Natural killer cell treated with Interleukin-12 subunit alpha and Interleukin-12 subunit beta and Interleukin-15 and Interleukin-18, amount 100 ng/mL, for 72 hours (primary cell): ENCODE measurements around the gene FHIT. TPM values are rescaled to one million over a fixed set of nuclear protein-coding genes. Genes with fewer than 3 reads are reported as not detected.
A peak's percentile ranks its signal among the peaks of the same experiment; 100 is the strongest.

Experiments
- ATAC-seq, 2 donors: fragments of 150-1000 bp; cut with Tn5 transposase in 1 of 2; sonication (Bioruptor Pico), chemical (Tn5 transposase) in 1 of 2; 2 replicates each; pipeline ENCODE4 v1.10.0; 2021
- DNase-seq: peaks from one replicate; pipeline ENCODE4 v3.0.0; 2022; ENCODE audit warnings: low spot score
- H3K27ac Mint-ChIP-seq, 2 donors: 1 replicate in 1 of 2; 2 replicates in 1 of 2; pipeline ENCODE4 v1.8.0; 2022; ENCODE audit warnings: mixed read lengths in 2 of 2, mild to moderate bottlenecking in 1 of 2, moderate library complexity in 1 of 2
- H3K27me3 Mint-ChIP-seq, 2 donors: 1 replicate in 1 of 2; 2 replicates in 1 of 2; pipeline ENCODE4 v1.8.0; 2022; ENCODE audit warnings: mixed read lengths in 2 of 2
- H3K36me3 Mint-ChIP-seq: one replicate; pipeline ENCODE4 v1.8.0; 2022; ENCODE audit warnings: mixed read lengths
- H3K4me1 Mint-ChIP-seq, 2 donors: 1 replicate in 1 of 2; 2 replicates in 1 of 2; pipeline ENCODE4 v1.8.0; 2022; ENCODE audit warnings: low read depth in 2 of 2, mixed read lengths in 2 of 2, mild to moderate bottlenecking in 1 of 2
- H3K4me3 Mint-ChIP-seq: one replicate; pipeline ENCODE4 v1.8.0; 2022; ENCODE audit warnings: mixed read lengths
- H3K9me3 Mint-ChIP-seq: 2 replicates; pipeline ENCODE4 v1.8.0; 2022; ENCODE audit warnings: mixed read lengths
- total RNA-seq, 2 donors: library from RNA; stranded (reverse); gene quantifications; one replicate each; pipeline ENCODE4 v1.2.3, GENCODE V29; 2022

FHIT gene
- total RNA-seq, 2 donors from 2014 or later: 2.4 to 3.0 TPM

DNA sequence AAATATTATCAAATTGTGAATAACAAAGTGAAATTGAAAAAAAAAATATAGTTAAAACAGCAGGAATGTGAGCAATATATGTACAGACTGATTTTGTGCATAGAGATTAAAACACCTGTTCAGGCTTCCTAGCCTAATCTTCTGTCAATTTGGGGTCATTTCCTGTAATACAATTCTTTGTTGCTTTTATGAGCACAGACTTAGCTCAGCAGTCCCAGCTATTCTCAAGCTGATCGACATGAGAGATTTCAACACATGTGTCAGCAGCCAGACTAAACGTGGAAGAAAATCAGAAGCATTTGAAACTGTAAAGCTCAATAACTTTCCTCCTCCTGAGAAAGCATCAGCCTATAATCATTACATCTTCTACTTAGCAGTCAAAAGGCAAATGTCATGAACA lies 1.6 kb upstream of the FHIT start:
- Mint-ChIP-seq H3K27me3 (peaks cover 8 to 12% of the 10 kb centered on the region in 2 donors), H3K27ac (no peak overlapping the region), H3K4me1 (peaks cover 8 to 17% of the 10 kb centered on the region in 2 donors), H3K4me3 (peak overlapping the region; percentile 82), H3K9me3 (no peaks in the 10 kb centered on the region), H3K36me3 (no peaks in the 10 kb centered on the region)
- no peak for DNase-seq
- no peak for ATAC-seq

GRCh38 chr3:61250784-61251173 lies 473 bp downstream of the FHIT start:
- Mint-ChIP-seq H3K9me3 (no peaks in the 10 kb centered on the region), H3K27ac (peak overlapping the region in 1 of 2 donors; percentile 56), H3K4me3 (peak overlapping the region; percentile 68), H3K27me3 (peaks cover 8% of the 10 kb centered on the region in 2 donors), H3K36me3 (no peaks in the 10 kb centered on the region), H3K4me1 (peaks cover 8 to 17% of the 10 kb centered on the region in 2 donors)
- ATAC-seq: no peak
- no peak for DNase-seq

DNA sequence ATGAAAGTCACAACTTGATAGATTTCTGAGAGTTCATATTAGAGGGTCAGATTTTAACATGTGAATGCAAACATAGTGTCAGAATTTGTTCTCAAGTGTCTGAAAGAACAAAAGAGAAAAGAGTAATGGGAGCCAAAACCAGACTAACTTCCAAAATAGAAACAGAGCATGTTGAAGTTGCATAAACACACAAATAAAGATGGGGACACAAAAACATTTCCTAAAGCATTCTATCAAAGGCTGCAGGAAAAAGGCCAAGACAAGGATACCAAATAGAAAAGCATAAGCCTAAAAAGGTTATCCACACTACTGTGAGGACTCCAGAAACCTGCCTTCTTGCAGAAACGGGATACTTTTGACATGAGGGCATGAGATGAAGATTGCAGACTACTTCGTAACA lies 2.8 kb downstream of the FHIT start:
- Mint-ChIP-seq H3K4me1 (peaks cover 8 to 17% of the 10 kb centered on the region in 2 donors), H3K36me3 (no peaks in the 10 kb centered on the region), H3K4me3 (no peak overlapping the region), H3K9me3 (no peaks in the 10 kb centered on the region), H3K27ac (no peak overlapping the region), H3K27me3 (peaks cover 4 to 8% of the 10 kb centered on the region in 2 donors)
- ATAC-seq (no peak), DNase-seq (no peak)

- Mint-ChIP-seq H3K4me1 (peaks cover 7 to 17% of the 10 kb centered on the region in 2 donors), H3K9me3 (no peaks in the 10 kb centered on the region), H3K4me3 (no peak overlapping the region), H3K27ac (no peak overlapping the region), H3K27me3 (peaks cover 0 to 1% of the 10 kb centered on the region in 2 donors), H3K36me3 (no peaks in the 10 kb centered on the region)
- ATAC-seq (no peak), DNase-seq (no peak)
Observed at GRCh38 chr3:61247191-61247590, 4.1 kb downstream of the FHIT start.

DNA sequence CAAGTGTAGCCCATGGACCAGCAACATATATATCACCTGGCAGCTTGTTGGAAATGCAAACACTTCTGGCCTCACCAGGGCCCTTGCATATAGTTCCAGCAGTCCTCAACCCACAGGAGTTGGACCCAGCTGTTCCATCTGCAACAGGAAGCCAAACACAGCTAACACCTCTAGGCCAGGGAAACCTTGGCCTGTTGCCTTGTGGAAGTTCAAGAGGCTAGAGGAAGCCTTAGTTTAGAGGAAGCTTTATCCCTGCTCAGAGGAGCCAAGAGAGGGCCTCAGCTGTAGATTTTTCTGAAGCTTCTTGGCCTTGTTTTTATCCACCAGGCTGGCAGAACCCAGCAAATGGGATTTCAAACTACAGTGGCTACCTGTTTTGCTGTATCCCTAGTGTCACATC lies 11.4 kb downstream of the FHIT start:
- Mint-ChIP-seq H3K27ac (no peak overlapping the region), H3K4me3 (no peak overlapping the region), H3K4me1 (no peaks in the 10 kb centered on the region), H3K36me3 (no peaks in the 10 kb centered on the region), H3K9me3 (no peaks in the 10 kb centered on the region), H3K27me3 (no peaks in the 10 kb centered on the region)
- DNase-seq (no peak), ATAC-seq (no peak)

- H3K27me3 Mint-ChIP-seq: no peaks in the 10 kb centered on the region
- ATAC-seq (no peak), DNase-seq (no peak)
- no peak overlapping the region for H3K4me3 Mint-ChIP-seq
- H3K36me3 Mint-ChIP-seq: no peaks in the 10 kb centered on the region
- H3K4me1 Mint-ChIP-seq: no peaks in the 10 kb centered on the region
- no peaks in the 10 kb centered on the region for H3K9me3 Mint-ChIP-seq
- no peak overlapping the region for H3K27ac Mint-ChIP-seq
Observed at GRCh38 chr3:61237858-61238257, 13.4 kb downstream of the FHIT start.

- no peak overlapping the region for H3K4me3 Mint-ChIP-seq
- H3K4me1 Mint-ChIP-seq: no peaks in the 10 kb centered on the region
- no peaks in the 10 kb centered on the region for H3K27me3 Mint-ChIP-seq
- DNase-seq (no peak), ATAC-seq (peak in 1 of 2 donors; percentile 61)
- H3K27ac Mint-ChIP-seq: no peak overlapping the region
- H3K9me3 Mint-ChIP-seq: no peaks in the 10 kb centered on the region
- no peaks in the 10 kb centered on the region for H3K36me3 Mint-ChIP-seq
Observed at GRCh38 chr3:61236556-61236955, 14.7 kb downstream of the FHIT start.

DNA sequence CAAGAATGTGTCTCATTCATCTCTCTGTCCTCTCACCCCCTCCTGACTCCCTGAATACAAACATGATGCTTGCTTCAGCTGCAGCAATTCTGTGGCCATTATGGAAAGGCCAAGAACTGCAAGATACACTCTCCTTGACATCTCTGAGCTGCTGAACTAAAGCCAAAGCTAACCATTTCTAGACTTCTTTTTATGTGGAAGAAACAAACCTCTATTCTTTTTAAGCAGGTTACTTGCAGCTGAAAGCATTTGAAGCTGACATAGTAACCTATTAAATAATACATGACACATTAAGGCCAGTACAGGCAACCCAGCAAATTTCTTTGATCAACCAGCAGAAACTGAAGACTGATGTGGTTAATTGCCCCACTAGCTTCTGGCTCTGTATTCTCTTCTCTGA lies 17.5 kb downstream of the FHIT start:
- no peak for DNase-seq
- Mint-ChIP-seq H3K9me3 (no peaks in the 10 kb centered on the region), H3K27ac (no peak overlapping the region), H3K4me1 (no peaks in the 10 kb centered on the region), H3K27me3 (no peaks in the 10 kb centered on the region), H3K4me3 (no peak overlapping the region), H3K36me3 (no peaks in the 10 kb centered on the region)
- no peak for ATAC-seq

DNA sequence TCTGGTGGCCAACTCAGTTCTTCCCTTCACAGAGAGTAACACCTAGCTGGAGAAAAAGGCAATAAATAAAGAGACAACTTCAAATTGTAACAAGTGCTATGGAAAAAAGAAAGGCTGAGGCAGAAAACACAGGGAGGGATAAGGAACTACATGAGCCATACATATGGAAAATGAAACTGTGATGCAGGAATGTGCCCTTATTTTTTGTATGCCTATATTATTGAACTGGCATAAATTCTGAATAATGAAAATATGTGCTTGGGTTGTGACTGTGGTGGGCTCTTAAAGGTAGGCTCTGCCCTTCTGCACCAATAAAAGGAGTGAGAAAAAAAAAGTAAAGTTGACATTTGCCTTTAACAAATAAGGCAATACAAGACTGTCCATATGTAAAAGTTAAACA lies 19.6 kb downstream of the FHIT start:
- no peaks in the 10 kb centered on the region for H3K27me3 Mint-ChIP-seq
- no peak overlapping the region for H3K4me3 Mint-ChIP-seq
- H3K27ac Mint-ChIP-seq: no peak overlapping the region
- no peaks in the 10 kb centered on the region for H3K36me3 Mint-ChIP-seq
- ATAC-seq (no peak), DNase-seq (no peak)
- H3K4me1 Mint-ChIP-seq: no peaks in the 10 kb centered on the region
- H3K9me3 Mint-ChIP-seq: no peaks in the 10 kb centered on the region

GRCh38 chr3:61227799-61228198 lies 23.5 kb downstream of the FHIT start:
- ATAC-seq (no peak), DNase-seq (no peak)
- H3K27ac Mint-ChIP-seq: no peak overlapping the region
- H3K27me3 Mint-ChIP-seq: no peaks in the 10 kb centered on the region
- H3K36me3 Mint-ChIP-seq: no peaks in the 10 kb centered on the region
- no peaks in the 10 kb centered on the region for H3K4me1 Mint-ChIP-seq
- H3K9me3 Mint-ChIP-seq: no peaks in the 10 kb centered on the region
- H3K4me3 Mint-ChIP-seq: no peak overlapping the region

GRCh38 chr3:61226166-61226686 lies 25.0 kb downstream of the FHIT start:
- Mint-ChIP-seq H3K9me3 (no peaks in the 10 kb centered on the region), H3K27ac (no peak overlapping the region), H3K4me3 (no peak overlapping the region), H3K4me1 (no peaks in the 10 kb centered on the region), H3K36me3 (no peaks in the 10 kb centered on the region), H3K27me3 (no peaks in the 10 kb centered on the region)
- DNase-seq (no peak), ATAC-seq (no peak)

GRCh38 chr3:61224823-61225222 lies 26.4 kb downstream of the FHIT start:
- H3K4me3 Mint-ChIP-seq: no peak overlapping the region
- H3K36me3 Mint-ChIP-seq: no peaks in the 10 kb centered on the region
- no peak for DNase-seq
- no peaks in the 10 kb centered on the region for H3K9me3 Mint-ChIP-seq
- H3K27me3 Mint-ChIP-seq: no peaks in the 10 kb centered on the region
- H3K27ac Mint-ChIP-seq: no peak overlapping the region
- H3K4me1 Mint-ChIP-seq: no peaks in the 10 kb centered on the region
- no peak for ATAC-seq

DNA sequence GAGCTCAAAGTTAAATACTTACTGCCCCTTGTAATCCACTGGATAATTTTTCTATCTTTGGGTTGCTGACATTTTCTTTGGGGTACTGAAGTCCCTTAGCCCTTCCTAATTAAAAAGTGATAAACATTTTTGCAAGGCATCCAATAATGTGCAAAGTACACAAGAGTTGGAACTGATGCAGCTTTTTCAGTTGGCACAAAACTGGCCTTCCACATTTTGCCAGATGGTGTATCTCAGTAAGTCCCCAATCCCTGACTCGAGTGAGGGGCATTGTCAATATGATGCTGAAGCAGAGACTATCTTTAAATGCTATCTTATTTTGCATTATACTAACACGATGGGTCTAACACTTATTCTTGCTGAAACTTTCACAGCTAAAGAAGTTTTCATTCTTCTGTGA lies 27.8 kb downstream of the FHIT start:
- H3K36me3 Mint-ChIP-seq: no peaks in the 10 kb centered on the region
- no peak overlapping the region for H3K4me3 Mint-ChIP-seq
- no peaks in the 10 kb centered on the region for H3K4me1 Mint-ChIP-seq
- no peaks in the 10 kb centered on the region for H3K9me3 Mint-ChIP-seq
- DNase-seq: no peak
- H3K27ac Mint-ChIP-seq: no peak overlapping the region
- ATAC-seq: no peak
- no peaks in the 10 kb centered on the region for H3K27me3 Mint-ChIP-seq

GRCh38 chr3:61222467-61222866 lies 28.8 kb downstream of the FHIT start:
- no peak for DNase-seq
- no peaks in the 10 kb centered on the region for H3K36me3 Mint-ChIP-seq
- H3K27me3 Mint-ChIP-seq: no peaks in the 10 kb centered on the region
- no peaks in the 10 kb centered on the region for H3K9me3 Mint-ChIP-seq
- ATAC-seq: no peak
- no peak overlapping the region for H3K27ac Mint-ChIP-seq
- H3K4me3 Mint-ChIP-seq: no peak overlapping the region
- H3K4me1 Mint-ChIP-seq: no peaks in the 10 kb centered on the region

- Mint-ChIP-seq H3K4me1 (no peaks in the 10 kb centered on the region), H3K27me3 (no peaks in the 10 kb centered on the region), H3K9me3 (no peaks in the 10 kb centered on the region), H3K36me3 (no peaks in the 10 kb centered on the region), H3K4me3 (no peak overlapping the region), H3K27ac (no peak overlapping the region)
- ATAC-seq (no peak), DNase-seq (no peak)
Observed at GRCh38 chr3:61221759-61222362, 29.4 kb downstream of the FHIT start.
